Activated T-helper 2 cell treated with anti-CD3 and anti-CD28 coated beads, Interferon-gamma antibody, Interleukin-2, Interleukin-4, amounts not matched to agents 10 μg/mL and 5 μg/mL and 100 μg/mL, durations not matched to agents 14 hours and 24 hours and 36 hours (primary cell): Measurements from ENCODE around the gene FTCD. TPM values are rescaled to one million over a fixed set of nuclear protein-coding genes. Genes with fewer than 3 reads are reported as not detected.
A peak's percentile ranks its signal among the peaks of the same experiment; 100 is the strongest.

Experiments used
- DNase-seq: peaks from one replicate; pipeline ENCODE4 v3.0.0; 2021; ENCODE audit warnings: low spot score
- H3K27ac Mint-ChIP-seq: one replicate; pipeline ENCODE4 v1.8.0; 2021; ENCODE audit warnings: mixed read lengths
- H3K27me3 Mint-ChIP-seq: one replicate; pipeline ENCODE4 v1.8.0; 2021; ENCODE audit warnings: low read depth, mixed read lengths
- H3K36me3 Mint-ChIP-seq: one replicate; pipeline ENCODE4 v1.8.0; 2021; ENCODE audit warnings: low read depth, mixed read lengths
- H3K4me1 Mint-ChIP-seq: one replicate; pipeline ENCODE4 v1.8.0; 2021; ENCODE audit warnings: low read depth, mixed read lengths
- H3K4me3 Mint-ChIP-seq: one replicate; pipeline ENCODE4 v1.8.0; 2021; ENCODE audit warnings: low read depth, mild to moderate bottlenecking, moderate library complexity, mixed read lengths
- H3K9me3 Mint-ChIP-seq: one replicate; pipeline ENCODE4 v1.8.0; 2021; ENCODE audit warnings: mixed read lengths
- intact Hi-C: fragments of 100-400 bp; cut with micrococcal nuclease; formaldehyde crosslinking; loops from one replicate; pipeline ENCODE4 v1.15.1; 2023
- total RNA-seq: library from RNA; stranded (reverse); gene quantifications from 2 replicates; pipeline ENCODE4 v1.2.3, GENCODE V29; 2022

Gene FTCD
- total RNA-seq, 1 donor from 2014 or later = 0.14 TPM

GRCh38 chr21:46100020-46100419 is 55.4 kb downstream of the FTCD start:
- H3K9me3 Mint-ChIP-seq = peaks cover 10% of the 10 kb centered on the region
- intact Hi-C loops = no loop called here
- H3K27me3 Mint-ChIP-seq = peaks cover 49% of the 10 kb centered on the region
- no peaks in the 10 kb centered on the region for H3K4me1 Mint-ChIP-seq
- no peaks in the 10 kb centered on the region for H3K36me3 Mint-ChIP-seq
- H3K27ac Mint-ChIP-seq = no peak overlapping the region
- peak; percentile 5 for DNase-seq
- H3K4me3 Mint-ChIP-seq = no peak overlapping the region

GRCh38 chr21:46099476-46099875 is 55.9 kb downstream of the FTCD start:
- Mint-ChIP-seq H3K9me3 (peaks cover 10% of the 10 kb centered on the region), H3K4me1 (no peaks in the 10 kb centered on the region)
- DNase-seq = peak; percentile 6

GRCh38 chr21:46098303-46099141 is 56.9 kb downstream of the FTCD start:
- DNase-seq = peak; percentile 7
- H3K4me1 Mint-ChIP-seq = no peaks in the 10 kb centered on the region
- peaks cover 10% of the 10 kb centered on the region for H3K9me3 Mint-ChIP-seq
- intact Hi-C loops = loop anchor here (2.0 kb wide), 1 partner anchor 126 kb away; no protein-coding TSS in a partner anchor
- H3K27me3 Mint-ChIP-seq = peaks cover 39% of the 10 kb centered on the region
- H3K4me3 Mint-ChIP-seq = peak overlapping the region; percentile 54
- H3K36me3 Mint-ChIP-seq = no peaks in the 10 kb centered on the region
- H3K27ac Mint-ChIP-seq = no peak overlapping the region

More at GRCh38 chr21:46099476-46099875, 55.9 kb downstream of the FTCD start:
- intact Hi-C loops = loop anchor here (2.0 kb wide), 1 partner anchor 127 kb away; no protein-coding TSS in a partner anchor
- Mint-ChIP-seq H3K36me3 (no peaks in the 10 kb centered on the region), H3K27me3 (peaks cover 48% of the 10 kb centered on the region), H3K27ac (no peak overlapping the region), H3K4me3 (no peak overlapping the region)

GRCh38 chr21:46097336-46098293 is 57.8 kb downstream of the FTCD start, which contains the start of gene COL6A2:
Gene COL6A2 (plus strand): TSS chr21:46098112.
- no peaks in the 10 kb centered on the region for H3K4me1 Mint-ChIP-seq
- intact Hi-C loops = loop anchor here (2.0 kb wide), 1 partner anchor 125 kb away; no protein-coding TSS in a partner anchor
- peak; percentile 39 for DNase-seq
- H3K27ac Mint-ChIP-seq = no peak within 1 kb of the TSS
- no peaks in the 10 kb centered on the region for H3K36me3 Mint-ChIP-seq
- peak within 1 kb of the TSS; percentile 54 for H3K4me3 Mint-ChIP-seq
- peaks cover 6% of the 10 kb centered on the region for H3K9me3 Mint-ChIP-seq
- peaks cover 33% of the 10 kb centered on the region for H3K27me3 Mint-ChIP-seq

GRCh38 chr21:46096596-46097335 is 58.6 kb downstream of the FTCD start:
- Mint-ChIP-seq H3K4me1 (no peaks in the 10 kb centered on the region), H3K9me3 (no peaks in the 10 kb centered on the region), H3K27ac (no peak overlapping the region), H3K36me3 (no peaks in the 10 kb centered on the region), H3K4me3 (peak overlapping the region; percentile 26), H3K27me3 (peaks cover 26% of the 10 kb centered on the region)
- intact Hi-C loops = no loop called here
- DNase-seq = peak; percentile 8

- intact Hi-C loops = no loop called here
- H3K4me3 Mint-ChIP-seq = peak overlapping the region; percentile 6
- no peaks in the 10 kb centered on the region for H3K36me3 Mint-ChIP-seq
- H3K27ac Mint-ChIP-seq = no peak overlapping the region
- H3K27me3 Mint-ChIP-seq = peaks cover 19% of the 10 kb centered on the region
- H3K9me3 Mint-ChIP-seq = peaks cover 4% of the 10 kb centered on the region
- H3K4me1 Mint-ChIP-seq = no peaks in the 10 kb centered on the region
- DNase-seq = peak; percentile 6
These were observed 59.4 kb downstream of the FTCD start for GRCh38 chr21:46095814-46096595.

- peak; percentile 2 for DNase-seq
- H3K9me3 Mint-ChIP-seq = peaks cover 10% of the 10 kb centered on the region
- H3K4me3 Mint-ChIP-seq = no peak overlapping the region
- no peaks in the 10 kb centered on the region for H3K36me3 Mint-ChIP-seq
- no peaks in the 10 kb centered on the region for H3K4me1 Mint-ChIP-seq
- H3K27ac Mint-ChIP-seq = no peak overlapping the region
- H3K27me3 Mint-ChIP-seq = peaks cover 11% of the 10 kb centered on the region
- intact Hi-C loops = no loop called here
These were observed 60.2 kb downstream of the FTCD start for GRCh38 chr21:46095083-46095719.

- peaks cover 17% of the 10 kb centered on the region for H3K9me3 Mint-ChIP-seq
- peaks cover 7% of the 10 kb centered on the region for H3K27me3 Mint-ChIP-seq
- no peaks in the 10 kb centered on the region for H3K36me3 Mint-ChIP-seq
- DNase-seq = no peak
- no peak overlapping the region for H3K27ac Mint-ChIP-seq
- H3K4me1 Mint-ChIP-seq = no peaks in the 10 kb centered on the region
- intact Hi-C loops = no loop called here
- no peak overlapping the region for H3K4me3 Mint-ChIP-seq
These were observed 60.8 kb downstream of the FTCD start for GRCh38 chr21:46094401-46095082.

- H3K36me3 Mint-ChIP-seq = no peaks in the 10 kb centered on the region
These were observed 61.5 kb downstream of the FTCD start for GRCh38 chr21:46093668-46094400.

GRCh38 chr21:46092811-46093667 is 62.3 kb downstream of the FTCD start:
- no peaks in the 10 kb centered on the region for H3K36me3 Mint-ChIP-seq
- peaks cover 6% of the 10 kb centered on the region for H3K27me3 Mint-ChIP-seq
- H3K4me1 Mint-ChIP-seq = no peaks in the 10 kb centered on the region
- peaks cover 29% of the 10 kb centered on the region for H3K9me3 Mint-ChIP-seq
- no peak overlapping the region for H3K4me3 Mint-ChIP-seq
- H3K27ac Mint-ChIP-seq = no peak overlapping the region
- intact Hi-C loops = no loop called here
- peak; percentile 6 for DNase-seq

More at GRCh38 chr21:46093668-46094400, 61.5 kb downstream of the FTCD start:
- intact Hi-C loops = no loop called here
- H3K4me3 Mint-ChIP-seq = no peak overlapping the region
- no peaks in the 10 kb centered on the region for H3K4me1 Mint-ChIP-seq
- peaks cover 22% of the 10 kb centered on the region for H3K9me3 Mint-ChIP-seq
- peaks cover 4% of the 10 kb centered on the region for H3K27me3 Mint-ChIP-seq
- no peak overlapping the region for H3K27ac Mint-ChIP-seq
- peak; percentile 3 for DNase-seq
